Left lung (tissue), 10 donors: Measurements from ENCODE around the gene SDCCAG8. TPM values are rescaled to one million over a fixed set of nuclear protein-coding genes. Genes with fewer than 3 reads are reported as not detected.

Source experiments
- ATAC-seq: fragments of 200-7000 bp; cut with Tn5 transposase; one replicate; pipeline ENCODE4 v1.9.1; 2020; ENCODE audit warnings: moderate library complexity
- DNase-seq, 4 donors: peaks; one replicate each; pipeline ENCODE4 v3.0.0-alpha.2; 2013 to 2020
- H3K27ac ChIP-seq, 2 donors: fragments of 200-600 bp; sonication (generic) in 1 of 2; one replicate each; pipeline versions ENCODE4 v1.5.0 to v1.8.0; 2020 to 2021
- H3K27me3 ChIP-seq, 2 donors: fragments of 200-600 bp; sonication (generic) in 1 of 2; one replicate each; pipeline versions ENCODE4 v1.5.0 to v1.8.0; 2020 to 2021
- H3K36me3 ChIP-seq, 2 donors: fragments of 200-600 bp; sonication (generic) in 1 of 2; one replicate each; pipeline versions ENCODE4 v1.5.0 to v1.8.0; 2020 to 2021
- H3K4me1 ChIP-seq, 2 donors: fragments of 200-600 bp; one replicate each; pipeline ENCODE4 v1.8.0; 2021
- H3K4me3 ChIP-seq, 2 donors: fragments of 200-600 bp; sonication (generic) in 1 of 2; one replicate each; pipeline versions ENCODE4 v1.5.0 to v1.8.0; 2020 to 2021; ENCODE audit warnings: mild to moderate bottlenecking in 1 of 2
- H3K9me3 ChIP-seq, 2 donors: fragments of 200-600 bp; sonication (generic) in 1 of 2; one replicate each; pipeline versions ENCODE4 v1.5.0 to v1.8.0; 2020 to 2021
- CTCF ChIP-seq, 2 donors: fragments of 200-600 bp; sonication (generic) in 1 of 2; IDR thresholded peaks; one replicate each; pipeline versions ENCODE4 v1.5.0 to v1.8.0; 2021; ENCODE audit warnings: antibody characterized with exemption in 2 of 2
- intact Hi-C, 2 donors: fragments of 100-400 bp; cut with DNase I; formaldehyde crosslinking; loops; one replicate each; pipeline versions ENCODE4 v1.11.2 to v1.14.2; 2022
- polyA plus RNA-seq, 6 donors: library from polyadenylated mRNA; unstranded; fragments of 120-200 nt; gene quantifications; one replicate each; pipeline ENCODE4 v1.2.1, GENCODE V29; 2013; ENCODE audit not compliant: insufficient read length in 6 of 6
- total RNA-seq, 2 donors: library from RNA; stranded (reverse); fragmentation: NEBNext Ultra II Directional; extraction: Animal tissue kit (Norgen Biotek cat#: 25700); gene quantifications; one replicate each; pipeline ENCODE4 v1.2.1, GENCODE V29; 2021
- donor health status: DM: no; HTN: yes; CAD: no.
- donor health status: DM: no; HTN: no; CAD: no.

Gene SDCCAG8
- total and polyA plus RNA-seq, 8 donors = 36.6 to 83.7 (median 44.6) TPM

- Histone ChIP-seq H3K4me1 (no peaks in the 10 kb centered on the region), H3K4me3 (no peak overlapping the region), H3K27me3 (no peaks in the 10 kb centered on the region), H3K36me3 (peaks cover 0 to 10% of the 10 kb centered on the region in 2 donors), H3K27ac (no peak overlapping the region), H3K9me3 (peaks cover 0 to 13% of the 10 kb centered on the region in 2 donors)
- no peak for DNase-seq
- intact Hi-C loops = no loop called here
- no peak for ATAC-seq
- no peak for TF ChIP-seq CTCF (IDR thresholded peaks at IDR 0.05)
Observed at GRCh38 chr1:243374412-243374811, 118.6 kb downstream of the SDCCAG8 start.

- DNase-seq (no peak), ATAC-seq (no peak)
- no peak overlapping the region for H3K4me3 ChIP-seq
- no peak for TF ChIP-seq CTCF (IDR thresholded peaks at IDR 0.05)
- H3K9me3 ChIP-seq = peaks cover 0 to 13% of the 10 kb centered on the region in 2 donors
- H3K4me1 ChIP-seq = no peaks in the 10 kb centered on the region
- intact Hi-C loops = no loop called here
- no peak overlapping the region for H3K27ac ChIP-seq
- H3K27me3 ChIP-seq = no peaks in the 10 kb centered on the region
- H3K36me3 ChIP-seq = peaks cover 0 to 15% of the 10 kb centered on the region in 2 donors
Observed at GRCh38 chr1:243375596-243375995, 119.8 kb downstream of the SDCCAG8 start.

GRCh38 chr1:243378669-243379068, 122.8 kb downstream of the SDCCAG8 start:
- DNase-seq (no peak), ATAC-seq (no peak)
- Histone ChIP-seq H3K4me1 (no peaks in the 10 kb centered on the region), H3K27me3 (no peaks in the 10 kb centered on the region), H3K36me3 (peaks cover 0 to 23% of the 10 kb centered on the region in 2 donors), H3K9me3 (peaks cover 0 to 11% of the 10 kb centered on the region in 2 donors), H3K27ac (no peak overlapping the region), H3K4me3 (no peak overlapping the region)
- TF ChIP-seq CTCF (IDR thresholded peaks at IDR 0.05) = no peak
- intact Hi-C loops = no loop called here

- Histone ChIP-seq H3K27me3 (no peaks in the 10 kb centered on the region), H3K4me3 (no peak overlapping the region), H3K36me3 (peaks cover 0 to 28% of the 10 kb centered on the region in 2 donors), H3K9me3 (peaks cover 0 to 5% of the 10 kb centered on the region in 2 donors), H3K27ac (no peak overlapping the region), H3K4me1 (no peaks in the 10 kb centered on the region)
- TF ChIP-seq CTCF (IDR thresholded peaks at IDR 0.05) = no peak
- intact Hi-C loops = no loop called here
- DNase-seq = no peak
- no peak for ATAC-seq
Observed at GRCh38 chr1:243379208-243379607, 123.4 kb downstream of the SDCCAG8 start.

- H3K4me3 ChIP-seq = no peak overlapping the region
Observed at GRCh38 chr1:243379706-243380105, 123.9 kb downstream of the SDCCAG8 start.

More at GRCh38 chr1:243379706-243380105, 123.9 kb downstream of the SDCCAG8 start:
- peaks cover 0 to 28% of the 10 kb centered on the region in 2 donors for H3K36me3 ChIP-seq
- DNase-seq (no peak), ATAC-seq (no peak)
- peaks cover 0 to under 1% of the 10 kb centered on the region in 2 donors for H3K9me3 ChIP-seq
- no peaks in the 10 kb centered on the region for H3K4me1 ChIP-seq
- intact Hi-C loops = no loop called here
- H3K27me3 ChIP-seq = no peaks in the 10 kb centered on the region
- H3K27ac ChIP-seq = no peak overlapping the region
- TF ChIP-seq CTCF (IDR thresholded peaks at IDR 0.05) = no peak
